GM12878 (cell line): Measurements from ENCODE around the gene CIPC. TPM values are rescaled to one million over a fixed set of nuclear protein-coding genes. Genes with fewer than 3 reads are reported as not detected.

Source experiments
- BACH1 ChIP-seq: fragments of 450-650 bp; IDR thresholded peaks from 2 replicates; pipeline ENCODE4 v1.6.1; 2017; ENCODE audit warnings: mild to moderate bottlenecking, borderline replicate concordance
- BHLHE40 ChIP-seq, 2 experiments: fragments of 450-650 bp in 1 of 2; IDR thresholded peaks; 2 replicates each; pipeline ENCODE4 v1.6.1; 2011 to 2017; ENCODE audit warnings: low read depth in 2 of 2, borderline replicate concordance in 1 of 2, improper control_type of control experiment in 1 of 2, low read length in 1 of 2, mild to moderate bottlenecking in 1 of 2
- BMI1 ChIP-seq: fragments of 450-650 bp; IDR thresholded peaks from 2 replicates; pipeline ENCODE4 v1.6.1; 2016; ENCODE audit warnings: mild to moderate bottlenecking, moderate library complexity, borderline replicate concordance
- CREB1 ChIP-seq: IDR thresholded peaks from 2 replicates; pipeline ENCODE4 v1.6.1; 2012; ENCODE audit warnings: low read depth, mild to moderate bottlenecking, inconsistent platforms
- EGR1 ChIP-seq, 2 experiments: IDR thresholded peaks; 1 replicate in 1 of 2; 2 replicates in 1 of 2; pipeline ENCODE4 v1.6.1; 2011 to 2012; ENCODE audit warnings: low read depth in 2 of 2, low read length in 2 of 2, borderline replicate concordance in 1 of 2, mild to moderate bottlenecking in 1 of 2, moderate library complexity in 1 of 2
- GATAD2B ChIP-seq: fragments of 450-650 bp; conservative IDR thresholded peaks from 2 replicates; pipeline ENCODE4 v1.6.1; 2017; ENCODE audit warnings: low read depth, mild to moderate bottlenecking, moderate library complexity
- HDAC2 ChIP-seq: fragments of 200-600 bp; sonication (generic); IDR thresholded peaks from 2 replicates; pipeline ENCODE4 v1.6.1; 2017
- JUNB ChIP-seq: IDR thresholded peaks from 2 replicates; pipeline ENCODE4 v1.6.1; 2016; ENCODE audit warnings: antibody characterized with exemption, mild to moderate bottlenecking
- KAT2A ChIP-seq: conservative IDR thresholded peaks from 2 replicates; pipeline ENCODE4 v1.6.1; 2011; ENCODE audit warnings: low read depth, low read length; ENCODE audit not compliant: control insufficient read depth
- MEF2B ChIP-seq: fragments of 450-650 bp; IDR thresholded peaks from 2 replicates; pipeline ENCODE4 v1.6.1; 2018; ENCODE audit warnings: mild to moderate bottlenecking, moderate library complexity; ENCODE audit not compliant: partially characterized antibody, poor library complexity, severe bottlenecking
- MTA3 ChIP-seq: IDR thresholded peaks from 2 replicates; pipeline ENCODE4 v1.6.1; 2012; ENCODE audit warnings: low read length, inconsistent platforms, borderline replicate concordance
- MXI1 ChIP-seq: fragments of 150-350 bp; IDR thresholded peaks from 2 replicates; pipeline ENCODE4 v1.6.1; 2011; ENCODE audit warnings: low read depth, mild to moderate bottlenecking, inconsistent platforms, low read length, improper control_type of control experiment
- NFIC ChIP-seq: IDR thresholded peaks from 2 replicates; pipeline ENCODE4 v1.6.1; 2012; ENCODE audit warnings: low read depth, mild to moderate bottlenecking, inconsistent platforms, low read length, moderate library complexity
- NFYB ChIP-seq: IDR thresholded peaks from 2 replicates; pipeline ENCODE4 v1.6.1; 2011; ENCODE audit warnings: low read depth, mild to moderate bottlenecking, low read length, improper control_type of control experiment, moderate library complexity; ENCODE audit not compliant: insufficient read depth
- NR2C1 ChIP-seq: fragments of 450-650 bp; IDR thresholded peaks from 2 replicates; pipeline ENCODE4 v1.6.1; 2017; ENCODE audit warnings: antibody characterized with exemption, mild to moderate bottlenecking, moderate library complexity
- NR2C2 ChIP-seq: IDR thresholded peaks from 2 replicates; pipeline ENCODE4 v1.6.1; 2011; ENCODE audit warnings: borderline replicate concordance, low read depth; ENCODE audit not compliant: control insufficient read depth, insufficient read length
- SMAD5 ChIP-seq: IDR thresholded peaks from 2 replicates; pipeline ENCODE4 v1.6.1; 2016; ENCODE audit warnings: antibody characterized with exemption, low read depth
- SP1 ChIP-seq: IDR thresholded peaks from one replicate; pipeline ENCODE4 v1.6.1; 2011; ENCODE audit warnings: low read depth, low read length
- SREBF1 ChIP-seq: IDR thresholded peaks from 2 replicates; pipeline ENCODE4 v1.6.1; 2012; ENCODE audit warnings: mild to moderate bottlenecking, low read length
- SUPT20H ChIP-seq: IDR thresholded peaks from 2 replicates; pipeline ENCODE4 v1.6.1; 2011; ENCODE audit warnings: low read depth, mild to moderate bottlenecking, low read length, moderate library complexity, borderline replicate concordance; ENCODE audit not compliant: control insufficient read depth
- TAF1 ChIP-seq: IDR thresholded peaks from 2 replicates; pipeline ENCODE4 v1.6.1; 2011; ENCODE audit warnings: mild to moderate bottlenecking, low read depth, low read length, borderline replicate concordance
- YBX1 ChIP-seq: fragments of 450-650 bp; IDR thresholded peaks from 2 replicates; pipeline ENCODE4 v1.6.1; 2016; ENCODE audit warnings: antibody characterized with exemption
- ZSCAN29 ChIP-seq: fragments of 450-650 bp; IDR thresholded peaks from 2 replicates; pipeline ENCODE4 v1.6.1; 2017; ENCODE audit warnings: mild to moderate bottlenecking, moderate library complexity
- ZZZ3 ChIP-seq: IDR thresholded peaks from 2 replicates; pipeline ENCODE4 v1.6.1; 2011; ENCODE audit warnings: low read depth; ENCODE audit not compliant: control insufficient read depth, insufficient read length
- polyA plus RNA-seq, 11 experiments: library from polyadenylated mRNA; depleted of rRNA in 4 of 11; unstranded in 6 of 11; stranded (reverse) in 5 of 11; fragments of >200 nt; fragmentation: Nextera tagmentation in 4 of 11; fragmentation: Illumina TruSeq in 1 of 11; extraction: Ambion mirVana in 4 of 11; extraction: Trizol in 1 of 11; gene quantifications; 1 replicate in 1 of 11; 2 replicates in 10 of 11; pipeline versions ENCODE4 v1.2.1 to v1.2.3, GENCODE V29; 2011 to 2016; ENCODE audit warnings: inconsistent platforms in 2 of 11, missing spikeins in 2 of 11, low read depth in 1 of 11
- total RNA-seq, 4 experiments: library from RNA; depleted of rRNA in 3 of 4; stranded (reverse); fragments of >200 nt in 3 of 4; fragmentation: Illumina TruSeq in 1 of 4; extraction: Trizol in 1 of 4; gene quantifications; 2 replicates each; pipeline versions ENCODE4 v1.2.1 to v1.2.3, GENCODE V29; 2013 to 2021
- TF ChIP-seq, protein P1 (sequence below): IDR thresholded peaks from 2 replicates; pipeline ENCODE4 v1.6.1; 2011; ENCODE audit warnings: low read depth, low read length, improper control_type of control experiment, borderline replicate concordance
- TF ChIP-seq, protein P2 (sequence below): fragments of 450-650 bp; IDR thresholded peaks from 2 replicates; pipeline ENCODE4 v1.6.1; 2017; ENCODE audit warnings: mild to moderate bottlenecking, moderate library complexity

CIPC gene
- total and polyA plus RNA-seq, 10 of the 15 experiments (the other 5 are each of a cell fraction or from before 2014, with no cell fraction given), result 5.6 to 29.5 (median 16.5) TPM

DNA sequence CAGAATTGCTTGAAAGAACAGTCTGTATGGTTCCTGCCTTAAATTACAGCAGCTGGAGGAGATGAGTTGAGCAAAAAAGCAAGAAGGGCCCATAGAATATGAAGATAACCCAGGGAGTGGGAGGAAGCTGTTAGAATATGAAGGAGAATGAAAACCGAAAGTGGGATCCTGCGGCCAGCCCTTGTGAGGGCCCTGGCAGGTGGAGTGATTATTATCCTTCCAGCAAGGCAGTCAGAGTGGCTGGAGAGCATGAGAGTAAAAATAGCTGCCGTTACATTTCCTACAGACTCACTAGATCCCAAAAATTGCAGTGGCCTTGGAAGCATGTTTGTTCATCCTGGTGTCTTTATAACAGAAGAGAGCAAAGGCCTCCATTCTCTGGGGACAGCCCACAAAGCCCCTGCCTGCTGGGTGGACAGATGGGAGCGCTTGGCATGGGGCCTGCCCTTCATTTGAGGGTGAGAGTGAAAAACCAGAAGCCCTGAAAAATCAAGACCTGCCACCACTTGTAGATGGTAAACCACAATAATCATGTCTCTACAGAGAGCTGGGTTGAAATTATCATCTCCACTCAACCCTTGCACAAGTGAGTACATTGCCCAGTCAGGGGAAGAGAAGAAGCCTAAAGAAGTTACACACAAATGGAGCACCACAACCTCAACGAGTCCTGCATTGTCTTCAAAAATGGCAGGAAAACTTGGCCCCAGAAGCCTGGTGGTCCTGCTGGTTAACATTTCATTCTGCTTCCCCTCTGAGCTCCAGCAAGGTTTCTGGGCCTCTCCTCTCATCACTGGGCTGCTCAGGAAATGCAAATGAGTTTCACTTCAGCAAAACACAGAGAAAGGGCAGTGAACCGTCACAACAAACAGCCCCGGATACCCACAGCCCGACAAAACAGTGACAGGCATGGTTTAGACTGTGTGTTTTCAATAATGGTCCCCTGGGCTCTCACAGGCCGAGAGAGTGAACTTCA, 23.0 kb downstream of the CIPC start (continued):
- TF ChIP-seq, protein P1, sequence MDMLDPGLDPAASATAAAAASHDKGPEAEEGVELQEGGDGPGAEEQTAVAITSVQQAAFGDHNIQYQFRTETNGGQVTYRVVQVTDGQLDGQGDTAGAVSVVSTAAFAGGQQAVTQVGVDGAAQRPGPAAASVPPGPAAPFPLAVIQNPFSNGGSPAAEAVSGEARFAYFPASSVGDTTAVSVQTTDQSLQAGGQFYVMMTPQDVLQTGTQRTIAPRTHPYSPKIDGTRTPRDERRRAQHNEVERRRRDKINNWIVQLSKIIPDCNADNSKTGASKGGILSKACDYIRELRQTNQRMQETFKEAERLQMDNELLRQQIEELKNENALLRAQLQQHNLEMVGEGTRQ, result no peak
- no peak for TF ChIP-seq YBX1
- no peak for TF ChIP-seq NFYB
- TF ChIP-seq TAF1, result peak; percentile 89
- peak; percentile 68 for TF ChIP-seq CREB1
- TF ChIP-seq BACH1, result peak; percentile 84; the same call in 1 of the 2 replicates
- no peak for TF ChIP-seq SUPT20H
- peak; percentile 94; the same call in 1 of the 2 replicates for TF ChIP-seq MTA3
- no peak for TF ChIP-seq JUNB
- TF ChIP-seq GATAD2B, result peak; percentile 74; the same call in 1 of the 2 replicates
- TF ChIP-seq ZSCAN29, result no peak
- 0 out of 2 replicates have a peak, but pooled peaks have one; percentile 54 for TF ChIP-seq SMAD5
- TF ChIP-seq SP1, result peak; percentile 75
- TF ChIP-seq, protein P2, sequence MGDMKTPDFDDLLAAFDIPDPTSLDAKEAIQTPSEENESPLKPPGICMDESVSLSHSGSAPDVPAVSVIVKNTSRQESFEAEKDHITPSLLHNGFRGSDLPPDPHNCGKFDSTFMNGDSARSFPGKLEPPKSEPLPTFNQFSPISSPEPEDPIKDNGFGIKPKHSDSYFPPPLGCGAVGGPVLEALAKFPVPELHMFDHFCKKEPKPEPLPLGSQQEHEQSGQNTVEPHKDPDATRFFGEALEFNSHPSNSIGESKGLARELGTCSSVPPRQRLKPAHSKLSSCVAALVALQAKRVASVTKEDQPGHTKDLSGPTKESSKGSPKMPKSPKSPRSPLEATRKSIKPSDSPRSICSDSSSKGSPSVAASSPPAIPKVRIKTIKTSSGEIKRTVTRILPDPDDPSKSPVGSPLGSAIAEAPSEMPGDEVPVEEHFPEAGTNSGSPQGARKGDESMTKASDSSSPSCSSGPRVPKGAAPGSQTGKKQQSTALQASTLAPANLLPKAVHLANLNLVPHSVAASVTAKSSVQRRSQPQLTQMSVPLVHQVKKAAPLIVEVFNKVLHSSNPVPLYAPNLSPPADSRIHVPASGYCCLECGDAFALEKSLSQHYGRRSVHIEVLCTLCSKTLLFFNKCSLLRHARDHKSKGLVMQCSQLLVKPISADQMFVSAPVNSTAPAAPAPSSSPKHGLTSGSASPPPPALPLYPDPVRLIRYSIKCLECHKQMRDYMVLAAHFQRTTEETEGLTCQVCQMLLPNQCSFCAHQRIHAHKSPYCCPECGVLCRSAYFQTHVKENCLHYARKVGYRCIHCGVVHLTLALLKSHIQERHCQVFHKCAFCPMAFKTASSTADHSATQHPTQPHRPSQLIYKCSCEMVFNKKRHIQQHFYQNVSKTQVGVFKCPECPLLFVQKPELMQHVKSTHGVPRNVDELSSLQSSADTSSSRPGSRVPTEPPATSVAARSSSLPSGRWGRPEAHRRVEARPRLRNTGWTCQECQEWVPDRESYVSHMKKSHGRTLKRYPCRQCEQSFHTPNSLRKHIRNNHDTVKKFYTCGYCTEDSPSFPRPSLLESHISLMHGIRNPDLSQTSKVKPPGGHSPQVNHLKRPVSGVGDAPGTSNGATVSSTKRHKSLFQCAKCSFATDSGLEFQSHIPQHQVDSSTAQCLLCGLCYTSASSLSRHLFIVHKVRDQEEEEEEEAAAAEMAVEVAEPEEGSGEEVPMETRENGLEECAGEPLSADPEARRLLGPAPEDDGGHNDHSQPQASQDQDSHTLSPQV, result no peak
- TF ChIP-seq MXI1, result peak; percentile 34; the same call in 1 of the 2 replicates
- TF ChIP-seq HDAC2, result no peak
- TF ChIP-seq ZZZ3, result no peak
- TF ChIP-seq SREBF1, result 0 out of 2 replicates have a peak, but pooled peaks have one; percentile 23
- peak; percentile 68; the same call in 1 of the 2 replicates for TF ChIP-seq BMI1
- TF ChIP-seq EGR1 (IDR thresholded peaks at IDR 0.05; ENCODE audit: borderline replicate concordance in 1 of 2, low read depth in 2 of 2, low read length in 2 of 2), result no peak
- TF ChIP-seq NR2C2, result no peak
- no peak for TF ChIP-seq KAT2A
- peak; percentile 86 for TF ChIP-seq NFIC
- TF ChIP-seq NR2C1, result no peak
- TF ChIP-seq MEF2B, result peak; percentile 79
- TF ChIP-seq BHLHE40 (IDR thresholded peaks at IDR 0.05; ENCODE audit: borderline replicate concordance in 1 of 2, low read depth in 2 of 2, low read length in 1 of 2), result 0 out of 4 replicates have a peak, but pooled peaks have one; percentile 49
